MCF 10A (cell line): ENCODE results near the gene TMEM130. TPM values are rescaled to one million over a fixed set of nuclear protein-coding genes. Genes with fewer than 3 reads are reported as not detected.

Experiments
- BruUV-seq: library from RNA; stranded (reverse); fragments of 400-500 nt; replicated peaks from 2 replicates; lab custom pipeline; 2021; lab: Mats Ljungman, UMichigan
- CTCF ChIA-PET: fragments of 300-600 bp; sonication (Branson Sonifier 250); formaldehyde crosslinking; extraction: SDS; loops from one replicate; lab custom pipeline; 2021; ENCODE audit warnings: antibody characterized with exemption, inconsistent platforms; lab: Yijun Ruan, JAX
- POLR2A ChIA-PET: fragments of 300-600, 350-650 bp; sonication (Branson Sonifier 250); formaldehyde crosslinking; extraction: SDS; loops from one replicate; lab custom pipeline; 2020; ENCODE audit warnings: antibody characterized with exemption, inconsistent platforms; lab: Yijun Ruan, JAX
- DNase-seq: peaks from one replicate; pipeline ENCODE4 v3.0.0-alpha.2; 2018; ENCODE audit not compliant: unreplicated experiment
- H3K27ac Mint-ChIP-seq: one replicate; pipeline ENCODE4 v1.8.0; 2022; ENCODE audit warnings: mild to moderate bottlenecking, low read depth, mixed read lengths; ENCODE audit not compliant: unreplicated experiment
- H3K27me3 Mint-ChIP-seq: one replicate; pipeline ENCODE4 v1.8.0; 2022; ENCODE audit warnings: mixed read lengths; ENCODE audit not compliant: insufficient read depth, unreplicated experiment
- H3K36me3 Mint-ChIP-seq: one replicate; pipeline ENCODE4 v1.8.0; 2022; ENCODE audit warnings: mild to moderate bottlenecking, moderate library complexity, mixed read lengths; ENCODE audit not compliant: insufficient read depth, unreplicated experiment
- H3K4me1 Mint-ChIP-seq: one replicate; pipeline ENCODE4 v1.8.0; 2022; ENCODE audit warnings: mixed read lengths; ENCODE audit not compliant: insufficient read depth, unreplicated experiment
- H3K4me3 Mint-ChIP-seq: one replicate; pipeline ENCODE4 v1.8.0; 2022; ENCODE audit warnings: mild to moderate bottlenecking, moderate library complexity, mixed read lengths; ENCODE audit not compliant: unreplicated experiment
- H3K9me3 Mint-ChIP-seq: one replicate; pipeline ENCODE4 v1.8.0; 2022; ENCODE audit warnings: mixed read lengths; ENCODE audit not compliant: unreplicated experiment
- CTCF ChIP-seq: fragments of 200-600 bp; IDR thresholded peaks from one replicate; pipeline ENCODE4 v1.8.0; 2022; ENCODE audit warnings: antibody characterized with exemption, mild to moderate bottlenecking; ENCODE audit not compliant: unreplicated experiment
- intact Hi-C: fragments of 100-400 bp; cut with micrococcal nuclease; formaldehyde crosslinking; loops from 2 replicates; pipeline ENCODE4 v1.14.1; 2022
- total RNA-seq: library from RNA; stranded (reverse); gene quantifications from 2 replicates; pipeline ENCODE4 v1.2.3, GENCODE V29; 2022

The TMEM130 gene
- total RNA-seq, 1 experiment from 2014 or later, result not detected

- Mint-ChIP-seq H3K4me1 (no peaks in the 10 kb centered on the region), H3K4me3 (no peak overlapping the region), H3K27me3 (peaks cover 51% of the 10 kb centered on the region), H3K27ac (no peak overlapping the region), H3K9me3 (no peaks in the 10 kb centered on the region), H3K36me3 (peaks cover 6% of the 10 kb centered on the region)
- intact Hi-C loops, result no loop called here
- no TSS peak for BruUV-seq
- CTCF ChIA-PET, result interaction anchor here (2.1 kb wide), 1 partner anchor 22 kb away, joined by 10 read pairs; no protein-coding TSS in a partner anchor
- no peak for TF ChIP-seq CTCF
- POLR2A ChIA-PET, result no interaction called here
- no peak for DNase-seq
Measured at GRCh38 chr7:98863601-98864000, 6.2 kb downstream of the TMEM130 start.

- Mint-ChIP-seq H3K36me3 (peaks cover 6% of the 10 kb centered on the region), H3K4me1 (no peaks in the 10 kb centered on the region), H3K27ac (no peak overlapping the region), H3K9me3 (no peaks in the 10 kb centered on the region), H3K4me3 (no peak overlapping the region), H3K27me3 (peaks cover 57% of the 10 kb centered on the region)
- intact Hi-C loops, result no loop called here
- ChIA-PET CTCF (interaction anchor here (0.5 to 2.1 kb wide), 2 partner anchors 21 to 430 kb away, joined by 4 to 10 read pairs; no protein-coding TSS in a partner anchor), POLR2A (no interaction called here)
- TF ChIP-seq CTCF, result no peak
- no TSS peak for BruUV-seq
- no peak for DNase-seq
Measured at GRCh38 chr7:98862716-98863420, 6.9 kb downstream of the TMEM130 start.

GRCh38 chr7:98862203-98862602 lies 7.6 kb downstream of the TMEM130 start:
- CTCF ChIA-PET, result interaction anchor here (2.1 kb wide), 1 partner anchor 20 kb away, joined by 10 read pairs; no protein-coding TSS in a partner anchor

More at GRCh38 chr7:98862203-98862602, 7.6 kb downstream of the TMEM130 start:
- TF ChIP-seq CTCF, result no peak
- H3K4me1 Mint-ChIP-seq, result no peaks in the 10 kb centered on the region
- BruUV-seq, result no TSS peak
- peaks cover 57% of the 10 kb centered on the region for H3K27me3 Mint-ChIP-seq
- no peak overlapping the region for H3K4me3 Mint-ChIP-seq
- no peak overlapping the region for H3K27ac Mint-ChIP-seq
- H3K36me3 Mint-ChIP-seq, result peaks cover 6% of the 10 kb centered on the region
- H3K9me3 Mint-ChIP-seq, result no peaks in the 10 kb centered on the region
- no peak for DNase-seq
- POLR2A ChIA-PET, result no interaction called here
- intact Hi-C loops, result no loop called here
